ENCODE data around the gene NRXN3.

Gene NRXN3

DNA sequence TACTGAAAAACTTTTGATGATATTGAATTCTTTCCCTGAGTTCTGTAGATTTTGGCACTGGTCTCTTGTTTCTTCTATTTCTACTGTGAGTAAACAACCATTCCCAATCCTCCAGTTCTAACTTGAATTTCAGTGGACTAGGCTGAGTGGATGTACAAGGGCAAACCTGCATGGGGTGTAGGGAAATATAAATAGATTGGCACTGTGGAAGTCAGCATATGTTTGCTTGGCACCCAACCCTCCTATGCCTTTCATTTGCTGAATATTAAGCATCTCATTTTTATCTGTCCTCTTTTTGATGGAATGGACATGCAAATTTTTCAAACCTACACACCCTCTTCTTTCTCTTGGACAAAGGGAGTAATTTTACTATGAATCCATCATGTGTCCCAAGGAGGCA is 1212.9 kb downstream of the NRXN3 start:
- DNase-seq (ENCODE audit: low spot score) (no peak), ATAC-seq (ENCODE audit: low read depth) (no peak)
- Histone ChIP-seq H3K9me3 (ENCODE audit: severe bottlenecking) (no peaks in the 10 kb centered on the region), H3K27ac (ENCODE audit: poor library complexity, severe bottlenecking) (no peak overlapping the region), H3K4me1 (ENCODE audit: insufficient read depth, poor library complexity, severe bottlenecking) (no peaks in the 10 kb centered on the region), H3K27me3 (ENCODE audit: insufficient read depth, poor library complexity, severe bottlenecking) (peaks cover 2% of the 10 kb centered on the region), H3K36me3 (ENCODE audit: low read depth) (no peaks in the 10 kb centered on the region), H3K4me3 (ENCODE audit: severe bottlenecking) (no peak overlapping the region)
- TF ChIP-seq, protein P1, sequence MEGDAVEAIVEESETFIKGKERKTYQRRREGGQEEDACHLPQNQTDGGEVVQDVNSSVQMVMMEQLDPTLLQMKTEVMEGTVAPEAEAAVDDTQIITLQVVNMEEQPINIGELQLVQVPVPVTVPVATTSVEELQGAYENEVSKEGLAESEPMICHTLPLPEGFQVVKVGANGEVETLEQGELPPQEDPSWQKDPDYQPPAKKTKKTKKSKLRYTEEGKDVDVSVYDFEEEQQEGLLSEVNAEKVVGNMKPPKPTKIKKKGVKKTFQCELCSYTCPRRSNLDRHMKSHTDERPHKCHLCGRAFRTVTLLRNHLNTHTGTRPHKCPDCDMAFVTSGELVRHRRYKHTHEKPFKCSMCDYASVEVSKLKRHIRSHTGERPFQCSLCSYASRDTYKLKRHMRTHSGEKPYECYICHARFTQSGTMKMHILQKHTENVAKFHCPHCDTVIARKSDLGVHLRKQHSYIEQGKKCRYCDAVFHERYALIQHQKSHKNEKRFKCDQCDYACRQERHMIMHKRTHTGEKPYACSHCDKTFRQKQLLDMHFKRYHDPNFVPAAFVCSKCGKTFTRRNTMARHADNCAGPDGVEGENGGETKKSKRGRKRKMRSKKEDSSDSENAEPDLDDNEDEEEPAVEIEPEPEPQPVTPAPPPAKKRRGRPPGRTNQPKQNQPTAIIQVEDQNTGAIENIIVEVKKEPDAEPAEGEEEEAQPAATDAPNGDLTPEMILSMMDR (IDR thresholded peaks at IDR 0.05; ENCODE audit: poor library complexity, severe bottlenecking), result no peak

DNA sequence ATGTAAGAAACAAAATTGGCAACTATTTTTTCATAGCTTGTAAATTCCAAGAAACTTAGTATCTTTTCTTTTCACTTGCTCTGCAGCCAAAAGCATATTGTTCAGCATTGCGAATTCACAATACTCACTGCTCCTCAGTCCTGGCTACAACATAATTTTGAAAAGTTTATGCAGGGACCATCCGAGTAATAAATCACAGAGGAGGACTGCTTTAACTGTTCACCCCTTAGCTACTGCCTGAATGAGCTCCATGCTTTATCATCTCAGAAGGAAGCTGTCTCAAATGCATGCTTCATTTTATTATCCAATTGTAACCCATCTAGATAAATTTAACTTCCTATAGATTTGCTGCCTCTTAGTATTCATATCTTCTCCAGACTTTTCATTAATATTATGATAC is 1213.3 kb downstream of the NRXN3 start:
- no peaks in the 10 kb centered on the region for H3K36me3 ChIP-seq (ENCODE audit: low read depth)
- no peak for DNase-seq (ENCODE audit: low spot score)
- H3K9me3 ChIP-seq (ENCODE audit: severe bottlenecking), result no peaks in the 10 kb centered on the region
- no peak overlapping the region for H3K4me3 ChIP-seq (ENCODE audit: severe bottlenecking)
- ATAC-seq (ENCODE audit: low read depth), result no peak
- no peak overlapping the region for H3K27ac ChIP-seq (ENCODE audit: poor library complexity, severe bottlenecking)
- peaks cover 2% of the 10 kb centered on the region for H3K27me3 ChIP-seq (ENCODE audit: insufficient read depth, poor library complexity, severe bottlenecking)
- no peaks in the 10 kb centered on the region for H3K4me1 ChIP-seq (ENCODE audit: insufficient read depth, poor library complexity, severe bottlenecking)
- TF ChIP-seq, protein P1 (IDR thresholded peaks at IDR 0.05; ENCODE audit: poor library complexity, severe bottlenecking), result no peak

DNA sequence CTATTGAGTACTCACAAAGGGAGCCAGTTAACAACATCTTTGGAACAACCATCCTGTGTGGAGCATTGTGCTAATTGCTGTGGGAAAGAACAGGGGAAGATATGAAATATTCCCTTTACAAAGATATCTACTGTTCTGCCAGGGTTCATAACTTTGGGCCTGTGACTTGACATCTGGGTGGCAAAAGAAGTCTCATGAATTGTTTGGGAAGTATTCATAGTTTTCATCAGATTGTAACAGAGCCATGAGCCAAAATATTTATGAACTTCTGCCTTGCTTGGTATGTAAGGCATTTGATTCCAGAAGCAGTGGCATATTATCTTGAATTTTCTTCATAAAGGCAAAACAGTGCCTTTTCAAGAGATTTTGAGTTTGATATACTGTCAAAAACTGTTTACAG is 1224.9 kb downstream of the NRXN3 start:
- TF ChIP-seq, protein P1 (IDR thresholded peaks at IDR 0.05; ENCODE audit: poor library complexity, severe bottlenecking), result no peak
- H3K4me3 ChIP-seq (ENCODE audit: severe bottlenecking), result no peak overlapping the region
- no peak overlapping the region for H3K27ac ChIP-seq (ENCODE audit: poor library complexity, severe bottlenecking)
- no peak for ATAC-seq (ENCODE audit: low read depth)
- no peak for DNase-seq (ENCODE audit: low spot score)
- no peaks in the 10 kb centered on the region for H3K27me3 ChIP-seq (ENCODE audit: insufficient read depth, poor library complexity, severe bottlenecking)
- no peaks in the 10 kb centered on the region for H3K4me1 ChIP-seq (ENCODE audit: insufficient read depth, poor library complexity, severe bottlenecking)
- no peaks in the 10 kb centered on the region for H3K36me3 ChIP-seq (ENCODE audit: low read depth)
- H3K9me3 ChIP-seq (ENCODE audit: severe bottlenecking), result no peaks in the 10 kb centered on the region

DNA sequence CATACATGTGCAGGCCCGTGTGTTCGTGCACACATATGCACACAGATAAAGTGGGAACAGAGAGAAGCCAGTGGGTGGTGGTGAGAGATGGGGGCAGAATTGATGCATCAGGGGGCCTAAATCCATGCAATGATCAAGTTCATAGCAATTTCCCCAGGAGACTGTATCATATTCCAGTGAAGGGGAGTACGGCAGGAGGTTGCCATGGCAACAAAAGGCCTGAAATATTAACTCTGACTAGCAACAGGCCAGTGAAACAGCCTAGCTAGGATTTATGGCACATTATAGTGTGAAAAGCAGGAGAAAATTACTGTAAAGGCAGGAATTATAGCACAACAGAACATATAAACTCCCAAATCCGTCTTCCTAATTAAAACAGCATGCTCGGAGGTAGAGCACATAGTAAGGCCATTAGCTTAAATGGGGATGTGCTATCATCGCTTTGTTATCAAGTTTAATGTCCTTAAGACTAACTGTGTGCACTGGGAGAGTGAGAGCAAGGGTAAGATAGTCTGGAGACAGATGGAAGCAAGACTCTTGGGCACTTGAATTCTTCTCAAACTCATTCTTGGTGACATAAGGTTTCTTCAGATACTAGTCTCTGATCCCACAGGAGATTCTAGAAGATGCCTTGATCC is 1234.8 kb downstream of the NRXN3 start:
- Histone ChIP-seq H3K4me1 (ENCODE audit: insufficient read depth, poor library complexity, severe bottlenecking) (no peaks in the 10 kb centered on the region), H3K27ac (ENCODE audit: poor library complexity, severe bottlenecking) (no peak overlapping the region), H3K36me3 (ENCODE audit: low read depth) (no peaks in the 10 kb centered on the region), H3K9me3 (ENCODE audit: severe bottlenecking) (no peaks in the 10 kb centered on the region), H3K4me3 (ENCODE audit: severe bottlenecking) (no peak overlapping the region), H3K27me3 (ENCODE audit: insufficient read depth, poor library complexity, severe bottlenecking) (peaks cover 3% of the 10 kb centered on the region)
- ATAC-seq (ENCODE audit: low read depth), result no peak
- TF ChIP-seq, protein P1 (IDR thresholded peaks at IDR 0.05; ENCODE audit: poor library complexity, severe bottlenecking), result no peak
- DNase-seq (ENCODE audit: low spot score), result no peak

DNA sequence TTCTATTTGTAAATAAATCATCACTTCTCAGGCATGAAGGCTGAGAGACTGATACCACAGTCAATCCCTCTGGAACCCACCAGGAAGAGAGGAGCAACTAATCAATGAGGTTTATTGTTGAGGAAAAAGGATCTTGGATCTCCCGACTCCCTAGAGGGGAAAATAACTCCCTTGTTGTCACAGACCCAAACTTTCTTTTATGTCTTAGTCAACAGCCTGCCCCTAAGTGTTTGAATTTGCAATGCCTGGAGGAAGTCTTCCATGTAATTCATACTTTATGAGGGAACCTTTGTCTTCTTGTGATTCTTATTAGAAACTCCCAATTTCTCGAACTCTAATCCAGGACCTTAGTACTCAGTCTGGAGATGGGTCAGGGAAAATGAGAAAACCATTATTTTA is 1235.3 kb downstream of the NRXN3 start:
- Histone ChIP-seq H3K4me1 (ENCODE audit: insufficient read depth, poor library complexity, severe bottlenecking) (no peaks in the 10 kb centered on the region), H3K9me3 (ENCODE audit: severe bottlenecking) (no peaks in the 10 kb centered on the region), H3K4me3 (ENCODE audit: severe bottlenecking) (no peak overlapping the region), H3K27ac (ENCODE audit: poor library complexity, severe bottlenecking) (no peak overlapping the region), H3K36me3 (ENCODE audit: low read depth) (no peaks in the 10 kb centered on the region), H3K27me3 (ENCODE audit: insufficient read depth, poor library complexity, severe bottlenecking) (peaks cover 3% of the 10 kb centered on the region)
- DNase-seq (ENCODE audit: low spot score), result no peak
- TF ChIP-seq, protein P1 (IDR thresholded peaks at IDR 0.05; ENCODE audit: poor library complexity, severe bottlenecking), result no peak
- no peak for ATAC-seq (ENCODE audit: low read depth)

All from RWPE2 (cell line).